Sigmoid colon (tissue), 4 donors: ENCODE results near the gene HOXB5.

Source experiments
- EP300 ChIP-seq, 4 donors: sonication (generic); formaldehyde crosslinking; IDR thresholded peaks; one replicate each; pipeline ENCODE4 v1.6.1; 2017; ENCODE audit warnings: antibody characterized with exemption in 4 of 4
- POLR2A ChIP-seq, 2 donors: fragments of 450-650 bp; IDR thresholded peaks; one replicate each; pipeline ENCODE4 v1.6.1; 2016; ENCODE audit warnings: antibody characterized with exemption in 2 of 2, mild to moderate bottlenecking in 2 of 2, moderate library complexity in 2 of 2
- POLR2AphosphoS5 ChIP-seq, 4 donors: sonication (generic); formaldehyde crosslinking; IDR thresholded peaks; one replicate each; pipeline ENCODE4 v1.6.1; 2017; ENCODE audit warnings: antibody characterized with exemption in 4 of 4
- TF ChIP-seq, protein P1 (sequence below), 4 experiments: fragments of 450-650 bp in 3 of 4; fragments of 200-600 bp in 1 of 4; IDR thresholded peaks; one replicate each; pipeline ENCODE4 v1.5.1; 2016 to 2019; ENCODE audit warnings: antibody characterized with exemption in 4 of 4, mild to moderate bottlenecking in 3 of 4, moderate library complexity in 2 of 4

DNA sequence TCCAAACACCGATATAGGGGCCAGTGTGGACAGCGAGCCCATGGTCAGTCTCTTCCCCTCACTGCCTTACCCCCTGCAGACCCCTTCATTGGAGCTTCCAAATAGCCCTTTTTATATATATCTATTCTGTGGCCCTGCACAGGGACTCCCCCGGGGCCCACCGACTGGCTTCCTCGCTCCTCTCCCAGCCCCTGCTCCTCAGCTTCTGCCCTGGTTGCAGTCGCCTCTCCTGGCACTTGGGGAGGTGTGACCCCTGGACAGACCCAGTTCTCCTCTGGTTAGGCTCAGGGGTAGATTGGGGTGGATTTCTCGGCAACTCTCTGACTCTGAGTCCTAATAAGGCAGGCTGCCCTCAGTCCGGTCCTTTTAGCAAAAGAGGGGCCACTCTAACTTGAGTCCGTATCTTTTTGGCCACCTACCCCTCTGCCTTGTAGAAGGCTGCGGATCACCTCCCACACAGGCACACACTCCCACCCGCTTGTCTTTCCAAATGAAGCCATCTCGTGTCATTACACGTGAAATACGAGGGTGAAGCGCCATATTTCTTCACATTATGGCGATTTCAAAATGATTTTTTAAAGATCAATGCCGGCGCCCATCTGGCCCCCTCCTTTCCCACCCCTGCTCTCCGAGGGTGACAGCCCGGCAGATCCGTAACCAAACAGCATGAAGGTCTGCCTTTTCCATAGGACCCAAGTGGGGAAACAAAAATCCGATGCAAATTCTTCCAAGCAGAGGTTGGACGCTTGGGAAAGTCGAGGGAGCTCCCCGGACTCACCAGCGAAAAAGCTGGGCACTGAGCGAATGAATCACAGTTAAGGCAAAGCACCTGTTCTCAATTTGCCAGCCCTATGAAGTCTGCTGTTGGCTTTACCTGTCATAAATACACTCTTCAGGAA, 34.3 kb upstream of the HOXB5 start:
- TF ChIP-seq, protein P1, sequence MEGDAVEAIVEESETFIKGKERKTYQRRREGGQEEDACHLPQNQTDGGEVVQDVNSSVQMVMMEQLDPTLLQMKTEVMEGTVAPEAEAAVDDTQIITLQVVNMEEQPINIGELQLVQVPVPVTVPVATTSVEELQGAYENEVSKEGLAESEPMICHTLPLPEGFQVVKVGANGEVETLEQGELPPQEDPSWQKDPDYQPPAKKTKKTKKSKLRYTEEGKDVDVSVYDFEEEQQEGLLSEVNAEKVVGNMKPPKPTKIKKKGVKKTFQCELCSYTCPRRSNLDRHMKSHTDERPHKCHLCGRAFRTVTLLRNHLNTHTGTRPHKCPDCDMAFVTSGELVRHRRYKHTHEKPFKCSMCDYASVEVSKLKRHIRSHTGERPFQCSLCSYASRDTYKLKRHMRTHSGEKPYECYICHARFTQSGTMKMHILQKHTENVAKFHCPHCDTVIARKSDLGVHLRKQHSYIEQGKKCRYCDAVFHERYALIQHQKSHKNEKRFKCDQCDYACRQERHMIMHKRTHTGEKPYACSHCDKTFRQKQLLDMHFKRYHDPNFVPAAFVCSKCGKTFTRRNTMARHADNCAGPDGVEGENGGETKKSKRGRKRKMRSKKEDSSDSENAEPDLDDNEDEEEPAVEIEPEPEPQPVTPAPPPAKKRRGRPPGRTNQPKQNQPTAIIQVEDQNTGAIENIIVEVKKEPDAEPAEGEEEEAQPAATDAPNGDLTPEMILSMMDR (IDR thresholded peaks at IDR 0.05): no peak
- TF ChIP-seq POLR2AphosphoS5 (IDR thresholded peaks at IDR 0.05): no peak
- no peak for TF ChIP-seq POLR2A (IDR thresholded peaks at IDR 0.05)
- TF ChIP-seq EP300 (IDR thresholded peaks at IDR 0.05): no peak
